Measurements from ENCODE around the gene CRB2.

Gene CRB2

DNA sequence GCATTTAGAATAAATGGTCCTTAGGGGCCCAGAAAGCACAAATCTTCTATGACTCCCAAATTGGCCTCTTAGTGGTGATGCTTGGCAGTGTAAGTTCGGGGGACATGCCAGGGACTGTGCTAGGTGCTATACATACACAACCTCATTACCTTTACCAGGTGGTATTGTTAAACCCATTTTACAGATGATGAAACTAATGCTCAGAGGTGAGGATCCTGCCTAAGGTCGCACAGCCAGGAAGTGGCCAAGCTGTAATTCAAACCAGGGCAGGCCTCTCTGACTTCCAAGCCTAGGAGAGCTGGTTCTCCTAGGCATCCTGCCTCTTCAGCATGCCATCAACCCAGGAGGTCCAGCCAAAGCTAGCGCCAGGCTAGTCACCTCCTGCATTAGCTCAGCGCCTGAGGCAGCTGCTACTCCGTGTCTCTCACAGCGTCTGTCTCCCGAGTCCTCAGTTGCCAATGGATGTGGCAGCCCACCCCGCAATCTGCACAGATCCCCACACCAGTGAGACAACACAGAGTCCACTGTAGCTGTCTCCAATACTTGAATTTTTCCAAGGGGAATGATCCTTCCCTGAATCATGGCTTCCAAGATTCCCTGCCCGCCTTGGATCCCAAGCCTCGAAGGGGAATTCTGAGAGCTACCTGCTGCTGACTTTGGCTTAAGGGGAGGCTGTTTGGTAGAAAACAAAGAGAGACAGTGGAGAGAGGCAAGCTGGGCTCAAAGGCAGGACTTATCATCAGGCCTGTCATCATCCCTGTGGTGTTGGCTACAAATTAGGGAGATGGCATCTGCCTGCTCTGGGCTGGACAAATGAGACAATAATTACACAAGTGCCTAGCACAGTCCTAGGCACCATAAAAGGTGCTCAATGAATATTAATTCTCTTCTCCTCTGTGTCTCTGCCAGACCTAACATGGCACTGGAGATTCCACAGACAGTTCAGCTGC lies 52.6 kb downstream of the CRB2 start:
- no peak for DNase-seq

DNA sequence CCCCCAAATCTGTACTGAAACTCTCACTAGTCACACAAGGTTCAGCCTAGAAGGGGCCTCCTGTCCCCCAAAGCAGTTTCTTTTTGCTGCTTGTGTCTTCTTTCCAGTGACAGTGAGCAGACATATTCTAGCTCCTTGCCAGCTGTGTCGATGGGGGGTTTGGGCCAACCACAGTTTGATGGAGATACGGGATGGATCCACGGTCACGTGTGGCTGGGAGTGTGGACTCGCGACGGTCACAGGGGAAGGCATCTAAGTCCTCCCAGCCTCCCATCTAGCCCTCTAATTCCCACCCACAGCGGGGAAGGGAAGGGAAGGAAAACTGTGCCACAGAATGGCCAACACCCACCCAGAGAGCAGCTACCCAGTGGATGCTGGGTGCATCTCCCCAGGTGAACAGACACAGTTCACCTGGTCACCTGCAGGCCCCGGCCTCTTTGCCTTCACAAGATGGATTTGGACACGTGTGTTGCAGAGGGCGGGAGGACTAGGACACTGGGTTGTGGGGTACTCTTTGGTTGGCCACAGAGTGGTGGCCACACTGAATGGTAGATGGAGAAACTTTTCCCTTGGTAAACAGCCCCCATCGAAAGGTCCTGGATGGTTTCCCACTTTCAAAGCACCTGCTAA lies 54.4 kb downstream of the CRB2 start:
- no peak for DNase-seq

DNA sequence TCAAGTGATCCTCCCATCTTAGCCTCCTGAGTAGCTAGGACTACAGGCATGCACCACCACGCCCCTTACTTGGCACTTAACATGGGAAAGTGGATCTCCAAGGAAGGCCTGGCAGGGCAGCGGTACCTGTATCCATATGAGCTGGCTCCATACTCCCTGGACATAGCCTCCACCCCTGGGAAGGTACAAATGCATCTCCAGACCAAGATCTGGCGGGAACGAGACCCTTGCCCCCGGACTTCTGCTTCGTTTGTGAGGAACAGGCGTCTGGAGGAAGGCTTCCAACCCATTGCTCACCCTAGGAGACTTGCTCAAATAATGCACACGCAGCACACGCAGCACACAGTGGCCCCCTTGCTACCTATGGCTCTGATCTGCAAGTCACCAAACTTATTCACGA lies 55.2 kb downstream of the CRB2 start:
- DNase-seq, result no peak

DNA sequence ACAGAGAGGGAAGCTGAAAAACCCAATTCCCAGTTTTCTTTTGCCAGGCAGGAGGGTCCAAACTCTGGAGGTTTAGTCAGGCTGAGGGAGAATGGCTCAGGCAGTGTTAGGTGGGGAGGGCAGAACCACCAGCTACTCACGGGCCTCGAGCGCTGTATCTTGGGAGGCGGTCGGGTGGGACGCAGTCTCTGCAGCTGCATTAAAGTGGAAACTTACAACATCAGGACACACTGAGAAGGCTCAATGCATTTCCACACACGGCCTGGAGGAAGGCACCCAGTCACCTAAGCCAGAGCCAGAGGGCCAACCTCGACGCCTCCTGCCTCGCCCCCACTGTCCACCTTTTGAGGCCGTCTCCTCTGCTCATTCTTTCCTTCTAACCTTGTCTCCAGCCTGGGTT lies 55.6 kb downstream of the CRB2 start:
- DNase-seq, result no peak

DNA sequence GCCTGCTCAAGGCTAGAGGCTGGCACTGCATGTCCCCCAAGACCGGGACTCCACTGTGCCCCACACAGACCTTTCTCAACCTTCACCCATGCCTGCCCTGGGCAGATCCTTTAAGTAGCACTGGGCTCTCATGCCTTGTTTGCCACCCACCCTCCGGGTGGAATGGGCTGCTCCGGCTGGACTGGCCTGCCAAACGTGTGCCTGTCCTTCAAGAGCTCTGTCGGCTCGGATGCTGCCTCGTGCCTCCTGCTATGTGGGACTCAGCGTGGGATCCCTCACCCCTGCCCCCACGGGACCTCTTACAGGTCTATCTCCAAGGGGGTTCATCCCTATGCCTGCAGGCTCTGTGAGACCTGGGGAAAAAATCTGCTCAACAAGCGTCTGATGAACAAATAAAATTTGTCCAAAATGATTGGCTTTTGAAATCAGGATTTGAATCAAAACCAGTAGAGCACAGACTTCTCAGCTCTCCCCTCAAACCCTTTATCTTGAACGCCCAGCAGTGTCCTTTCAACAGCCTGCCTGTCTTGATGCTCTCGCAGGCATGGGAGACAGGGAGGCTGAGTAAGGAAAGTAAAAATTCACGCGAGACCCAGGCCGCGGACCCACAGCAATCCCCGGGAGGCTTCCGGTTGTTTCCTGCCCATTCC lies 56.3 kb downstream of the CRB2 start:
- no peak for DNase-seq

DNA sequence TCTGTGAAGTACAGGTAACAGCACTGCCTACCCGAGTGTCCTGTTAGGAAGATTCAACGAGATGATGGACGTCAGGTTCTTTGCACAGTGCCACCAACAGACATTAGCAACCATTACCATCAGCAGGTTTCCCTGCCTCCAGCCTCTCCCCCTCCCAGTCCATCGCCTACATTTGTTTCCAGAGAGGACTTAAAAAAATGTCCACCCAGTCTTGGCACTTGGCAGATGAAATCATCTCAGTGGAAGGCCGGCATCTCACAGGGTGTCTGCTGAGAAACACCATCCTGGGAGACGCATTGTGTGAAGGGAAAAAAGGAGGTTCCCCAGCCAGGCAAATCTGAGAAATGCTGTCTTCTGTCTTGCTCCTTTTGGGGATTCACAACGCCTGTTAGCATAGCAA lies 58.2 kb downstream of the CRB2 start:
- no peak for DNase-seq

DNA sequence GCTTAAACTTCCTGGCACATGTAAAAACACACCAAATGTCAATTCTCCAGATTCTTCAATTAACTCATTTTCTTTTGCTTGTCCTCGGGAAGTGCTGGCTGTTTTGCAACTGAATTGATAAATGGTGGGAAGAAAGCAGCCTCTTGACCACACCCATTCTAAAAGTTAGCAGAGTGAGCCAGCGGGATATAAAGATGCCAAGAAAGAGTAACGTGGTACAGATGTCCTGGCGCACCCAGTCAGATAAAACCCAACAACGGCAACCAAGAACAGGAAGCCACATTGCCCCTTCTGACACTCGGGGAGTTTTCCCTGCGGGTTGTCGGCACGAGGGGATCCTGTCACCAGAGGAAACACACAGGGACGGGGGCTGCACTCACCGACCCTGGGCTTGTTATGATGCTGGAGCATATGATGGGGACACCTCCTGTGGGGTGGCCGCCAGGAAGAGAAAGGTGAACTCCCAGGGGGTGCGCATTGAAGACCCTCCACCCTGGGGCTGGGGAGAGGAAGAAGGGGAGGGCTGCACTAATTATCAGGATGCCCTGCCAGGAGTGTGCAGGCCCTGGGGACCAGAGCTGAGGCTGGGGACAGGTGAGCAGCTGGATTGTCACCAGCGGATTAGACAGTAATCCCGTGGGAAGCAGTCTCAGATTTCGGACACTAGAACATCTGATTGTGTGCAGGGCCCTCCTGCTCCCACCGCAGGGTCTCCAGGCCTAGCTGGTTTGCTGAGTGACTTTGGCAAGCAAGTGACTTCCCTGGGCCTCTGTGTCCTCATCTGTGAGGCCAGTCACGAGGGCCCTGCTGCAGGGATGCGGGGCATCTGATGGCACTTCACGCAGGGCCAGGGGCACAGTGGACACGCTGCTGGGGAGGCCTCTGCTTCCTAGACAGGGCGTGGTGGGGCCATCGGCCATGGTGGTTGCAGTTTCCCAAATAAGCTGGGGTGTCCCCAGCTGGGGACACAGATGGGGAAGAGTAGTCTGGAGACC lies 59.2 kb downstream of the CRB2 start:
- DNase-seq, result no peak

DNA sequence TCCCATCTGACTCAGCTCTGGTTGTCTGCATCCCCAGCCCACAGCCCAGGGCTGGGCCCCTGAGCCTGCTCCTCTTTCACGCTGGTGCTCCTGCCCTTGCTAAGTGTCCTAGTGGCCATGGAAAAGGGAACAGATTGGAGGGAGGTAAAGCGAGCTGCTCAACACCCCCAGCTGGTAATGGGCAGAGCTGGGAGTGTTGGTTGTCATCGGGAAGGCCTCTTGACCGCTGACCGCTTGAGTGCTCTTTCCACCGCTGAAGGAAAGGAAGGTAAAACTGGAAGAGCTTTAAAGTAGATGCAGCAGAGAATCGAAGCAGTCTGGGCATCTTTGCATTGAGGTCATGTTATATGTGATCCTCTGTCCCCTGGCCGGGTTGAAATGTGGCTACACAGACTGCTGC lies 60.2 kb downstream of the CRB2 start:
- no peak for DNase-seq

DNA sequence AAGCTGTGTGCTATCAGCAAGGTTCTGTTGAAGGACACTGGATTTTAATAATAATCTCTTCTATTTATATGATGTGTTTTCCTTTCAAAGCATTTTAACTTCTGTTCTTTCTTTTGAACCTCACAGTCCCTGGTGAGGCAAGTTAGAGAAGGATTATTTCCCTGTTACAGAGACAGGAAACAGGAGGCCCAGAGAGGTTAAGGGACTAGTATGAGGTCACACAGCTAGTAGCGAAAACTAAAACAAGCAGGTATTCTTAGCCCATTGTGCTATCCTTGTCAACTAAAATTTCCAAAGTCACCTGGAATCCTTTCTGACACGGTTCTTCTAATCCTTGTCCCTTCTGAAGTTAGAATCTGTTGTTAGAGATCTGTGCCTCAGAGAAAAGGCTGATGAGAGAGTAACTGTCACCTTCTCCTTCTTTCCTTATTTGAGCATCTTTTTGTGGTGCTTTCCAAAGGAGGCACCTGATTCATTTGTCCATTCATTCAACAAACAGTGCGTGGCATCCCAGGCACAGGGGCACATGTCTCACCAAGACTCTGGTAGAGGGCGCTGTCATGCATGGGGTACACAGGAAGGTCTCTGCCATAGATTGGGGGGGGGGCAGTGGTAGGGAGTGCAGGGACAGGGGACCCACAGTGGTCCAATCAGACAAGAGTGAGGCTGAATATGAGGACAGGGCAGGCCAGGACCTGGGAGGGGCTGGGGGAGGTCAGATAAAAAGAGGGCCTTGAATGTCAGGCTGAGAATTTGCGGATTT lies 61.5 kb downstream of the CRB2 start:
- no peak for DNase-seq

DNA sequence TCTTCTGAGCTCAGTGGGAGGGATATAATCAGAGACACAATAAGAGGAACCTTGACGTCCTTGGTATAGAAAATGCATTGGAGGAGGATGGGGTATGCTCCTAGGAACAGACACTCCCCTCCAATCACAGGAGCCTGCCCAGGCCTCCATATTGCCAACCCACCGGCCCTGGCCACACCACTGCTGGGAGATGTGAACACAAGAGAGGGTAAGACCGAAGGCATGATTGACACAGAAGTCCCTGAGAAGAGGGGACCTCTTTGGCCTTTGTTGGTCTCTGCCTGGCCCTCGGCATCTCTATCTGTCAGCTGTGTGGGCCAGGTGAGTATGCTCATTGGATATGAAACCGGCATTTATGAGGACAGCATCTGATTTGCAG lies 62.0 kb downstream of the CRB2 start:
- DNase-seq, result no peak

DNA sequence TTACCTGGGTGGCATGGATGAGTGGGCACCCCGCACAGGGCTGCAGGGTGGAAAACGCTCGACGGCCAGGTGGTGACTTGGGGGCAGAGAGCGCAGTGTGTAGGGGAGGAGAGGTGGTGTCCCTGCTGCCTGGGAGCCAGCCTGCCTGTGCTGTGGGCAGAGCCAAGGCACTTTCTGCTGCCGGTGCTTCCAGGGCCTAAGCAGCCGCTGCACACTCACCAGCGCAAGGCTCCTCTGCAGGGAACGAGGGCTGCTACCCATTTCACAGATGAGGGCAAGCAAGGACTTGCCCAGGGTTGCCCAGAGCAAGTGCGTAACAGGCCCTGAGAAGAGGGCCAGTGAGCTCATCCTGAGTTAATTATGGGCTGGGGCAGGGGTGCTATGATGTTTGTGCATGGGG lies 62.5 kb downstream of the CRB2 start:
- DNase-seq, result no peak

DNA sequence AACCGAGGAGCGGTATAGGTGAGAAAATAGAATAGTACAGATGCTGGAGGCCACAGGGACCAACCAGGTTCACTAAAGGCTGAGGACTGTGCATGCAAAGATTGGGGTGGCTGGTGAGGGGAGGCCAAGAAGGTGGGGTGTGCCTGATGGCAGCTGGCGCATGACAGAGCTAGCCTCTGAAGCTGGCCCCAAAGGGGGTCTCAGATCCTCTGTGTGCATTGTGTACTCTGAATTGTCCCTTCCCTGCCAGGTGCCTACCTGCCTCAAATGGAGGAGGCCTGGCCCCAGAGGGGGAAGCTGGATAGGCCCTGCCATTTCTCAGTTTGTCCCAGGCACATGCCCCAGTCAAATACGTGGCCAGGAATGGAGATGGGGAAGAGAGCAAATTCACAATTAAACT lies 63.1 kb downstream of the CRB2 start:
- DNase-seq, result no peak

DNA sequence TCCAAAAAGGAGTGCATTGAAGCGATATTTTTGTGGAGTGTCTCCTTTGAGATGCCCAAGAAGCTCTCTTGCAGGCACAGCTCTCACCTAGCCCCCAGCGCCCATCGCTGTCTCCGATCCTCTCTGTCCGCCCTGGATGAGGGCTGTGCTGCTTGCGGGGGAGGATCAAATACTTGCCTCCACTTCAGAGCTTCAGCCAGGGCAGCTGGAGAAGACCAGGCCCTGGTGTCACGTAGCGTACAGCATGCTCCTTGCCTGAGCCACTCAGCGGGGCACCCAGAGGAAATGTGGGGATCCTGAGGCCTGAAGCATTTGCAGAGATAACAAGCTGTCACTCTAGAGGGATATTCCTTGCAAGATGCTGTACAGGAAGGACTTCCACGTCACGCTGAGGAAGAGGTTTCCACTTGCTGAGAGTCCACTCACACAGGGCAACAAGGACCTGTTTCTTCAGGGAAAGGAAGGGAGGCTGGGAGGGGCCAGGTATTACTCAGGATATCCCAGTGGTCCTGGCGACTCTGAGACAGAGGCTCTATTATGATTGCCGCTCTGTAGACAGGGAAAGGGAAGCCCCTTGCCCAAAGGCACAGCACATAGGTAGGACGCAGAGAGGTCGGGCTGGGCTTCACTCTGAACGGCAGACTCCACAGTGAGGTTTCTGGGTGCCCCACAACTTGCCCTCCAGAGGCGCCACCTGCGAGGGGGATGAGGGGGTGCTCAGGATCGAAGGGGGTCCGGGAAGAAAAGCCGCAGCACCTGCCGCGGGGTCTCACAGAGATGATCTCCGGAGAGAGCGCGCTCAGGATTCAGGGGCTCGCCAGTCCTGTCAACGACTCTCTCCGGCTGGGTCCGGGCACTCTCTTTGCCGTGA lies 64.0 kb downstream of the CRB2 start:
- DNase-seq, result no peak

DNA sequence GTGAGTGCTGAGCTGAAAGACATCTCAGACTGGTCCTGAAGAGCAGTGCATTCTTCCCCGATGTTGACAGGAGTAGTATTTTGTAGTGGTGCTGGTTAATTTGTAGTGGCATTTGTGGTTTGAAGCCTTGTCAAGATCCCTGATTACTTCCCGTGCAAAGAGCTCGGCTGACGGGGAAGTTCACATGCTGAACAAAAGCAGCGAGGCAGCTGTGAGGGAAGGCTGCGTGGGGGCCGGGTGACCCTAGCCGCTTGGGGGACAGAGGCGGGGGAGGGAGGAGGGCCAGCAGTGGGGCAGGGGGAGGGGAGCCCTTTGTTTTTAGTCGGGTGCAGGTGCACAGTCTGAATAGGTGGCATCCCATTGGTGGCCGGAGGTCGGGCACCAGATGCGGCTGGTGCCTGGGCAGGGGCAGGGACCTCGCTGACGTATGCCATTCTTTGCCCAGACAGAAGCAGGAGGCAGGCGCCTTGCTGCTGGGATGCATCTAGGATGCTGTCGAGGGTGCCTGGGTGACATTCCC lies 64.7 kb downstream of the CRB2 start:
- DNase-seq, result no peak

DNA sequence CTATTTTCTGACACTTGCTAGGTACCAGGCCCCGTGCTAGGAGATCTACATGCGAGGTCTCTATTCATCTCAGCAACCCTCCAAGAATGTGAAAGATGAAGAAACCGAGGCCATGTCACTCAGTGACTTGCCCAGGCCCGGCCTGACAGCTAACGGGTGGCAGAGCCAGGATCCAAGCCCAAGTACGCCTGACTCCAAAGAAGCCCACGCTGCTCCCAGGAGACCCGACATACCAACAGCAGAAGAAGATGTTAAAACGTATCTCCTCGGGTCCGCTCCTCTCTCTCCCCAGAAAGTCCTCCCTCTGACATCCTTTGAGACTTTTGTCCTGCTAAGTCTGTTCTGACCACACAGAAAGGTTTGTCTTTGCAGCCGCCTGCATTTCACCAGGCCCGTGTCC lies 65.2 kb downstream of the CRB2 start:
- DNase-seq, result no peak

DNA sequence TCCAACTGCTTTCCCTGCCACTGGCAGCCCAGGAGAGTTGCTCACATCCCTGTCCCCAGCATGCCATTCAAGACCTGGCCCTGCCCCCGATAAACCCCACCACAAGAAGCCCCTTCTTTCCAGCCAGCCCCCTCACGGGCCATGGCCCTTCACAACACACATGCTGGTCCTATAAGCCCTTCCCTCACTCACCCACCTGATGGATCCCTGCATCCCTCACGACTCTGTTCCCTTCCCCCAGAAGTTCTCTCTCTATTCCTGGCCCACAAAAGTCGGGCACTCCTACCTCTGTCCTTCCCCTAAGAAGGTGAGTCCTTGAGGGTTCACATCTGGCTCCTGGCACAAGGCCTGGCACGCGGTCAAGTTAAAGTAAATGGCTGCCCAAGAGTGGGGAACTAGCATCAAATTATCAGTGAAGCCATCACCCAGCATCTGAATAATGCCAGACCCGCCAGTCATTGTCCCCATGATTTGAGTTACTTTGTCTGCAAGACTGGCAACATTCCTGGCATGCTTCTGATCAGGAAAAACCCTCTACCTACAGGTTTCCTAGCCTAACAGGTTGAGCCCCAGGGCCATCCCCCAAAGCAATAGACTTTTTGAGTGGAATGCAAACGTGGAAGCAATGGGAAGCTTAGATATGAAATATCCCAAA lies 65.9 kb downstream of the CRB2 start:
- no peak for DNase-seq

DNA sequence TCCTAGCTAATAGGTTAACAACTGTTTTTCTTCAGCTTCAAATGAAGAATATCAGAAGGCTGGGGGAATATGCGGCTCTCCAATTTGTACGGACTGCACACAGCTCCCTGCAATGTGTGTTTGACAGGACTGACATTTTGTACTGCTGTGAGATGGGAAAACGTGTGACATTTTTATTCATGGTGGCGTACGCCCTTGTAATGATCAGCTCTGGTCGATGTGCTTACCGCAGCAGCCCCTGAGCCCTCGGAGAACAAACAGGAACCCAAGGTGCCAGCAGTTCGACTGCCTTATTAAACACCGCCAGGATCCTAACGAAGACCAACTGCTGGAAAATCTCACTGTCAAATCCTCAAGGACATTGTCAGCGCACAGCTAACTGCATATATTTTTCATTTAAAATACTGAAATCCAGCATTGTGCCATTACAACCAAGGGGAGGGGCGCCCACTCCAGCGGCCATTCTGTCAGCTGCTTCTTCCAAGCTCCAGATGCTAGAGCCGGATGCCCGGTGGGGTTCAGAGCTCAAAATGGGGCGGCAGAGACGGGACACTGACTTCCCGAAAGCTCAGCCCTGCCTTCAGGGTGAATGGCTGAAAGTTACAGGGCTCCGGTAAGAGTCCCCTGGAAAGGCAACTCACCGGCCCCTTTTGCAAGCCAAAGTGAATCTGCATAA lies 66.8 kb downstream of the CRB2 start:
- no peak for DNase-seq

DNA sequence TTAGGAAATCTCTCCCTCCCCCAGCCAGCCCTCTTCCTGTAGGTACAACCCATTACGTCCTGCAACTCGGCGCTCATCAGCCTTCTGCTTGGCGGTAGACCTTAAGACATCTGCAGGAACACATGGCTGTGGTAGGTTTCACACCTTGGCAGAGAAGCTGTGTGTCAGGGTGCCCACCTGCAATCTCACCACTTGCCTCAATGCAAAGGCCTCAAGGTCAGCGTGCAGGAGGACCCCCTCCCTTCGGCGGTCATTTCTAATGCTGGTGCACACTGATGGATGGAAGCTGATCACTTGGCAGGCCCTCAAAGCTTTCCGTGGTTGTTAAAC lies 67.3 kb downstream of the CRB2 start:
- DNase-seq, result no peak

DNA sequence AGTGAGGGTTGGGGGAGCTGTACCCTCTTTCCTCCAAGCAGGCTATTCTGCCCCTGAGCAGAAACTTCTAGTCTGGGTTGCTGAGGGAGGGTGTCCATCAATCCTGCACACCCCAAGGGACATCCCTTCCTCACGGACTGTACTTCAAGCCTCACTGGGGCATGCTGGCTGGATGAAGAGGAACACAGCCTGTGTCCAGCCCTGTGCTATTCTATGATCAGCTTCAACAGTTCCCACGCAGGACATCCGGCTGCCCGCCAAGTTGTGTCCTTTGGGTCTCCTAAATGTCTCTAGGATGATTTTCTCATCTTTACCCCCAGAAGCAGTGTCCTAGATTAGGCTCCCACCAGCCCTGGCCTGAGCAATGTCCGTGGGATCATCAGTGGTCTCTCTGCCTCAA lies 68.1 kb downstream of the CRB2 start:
- DNase-seq, result no peak
